Endodermal cell (in vitro differentiated cells): ENCODE results near the gene NFAT5. TPM values are rescaled to one million over a fixed set of nuclear protein-coding genes. Genes with fewer than 3 reads are reported as not detected.

ENCODE experiments used
- DNase-seq: peaks from one replicate; pipeline ENCODE4 v3.0.0-alpha.2; 2017
- H3K27ac ChIP-seq: 2 replicates; pipeline ENCODE4 v1.5.1; 2013; ENCODE audit warnings: mild to moderate bottlenecking, low read depth, low read length, moderate library complexity
- H3K27me3 ChIP-seq: 2 replicates; pipeline ENCODE4 v1.6.1; 2013; ENCODE audit warnings: mild to moderate bottlenecking, low read length, moderate library complexity; ENCODE audit not compliant: insufficient read depth, control insufficient read depth, poor library complexity, severe bottlenecking
- H3K36me3 ChIP-seq: 2 replicates; pipeline ENCODE4 v1.7.0; 2013; ENCODE audit warnings: mild to moderate bottlenecking, low read length, moderate library complexity; ENCODE audit not compliant: control insufficient read depth, insufficient read depth
- H3K4me1 ChIP-seq: one replicate; pipeline ENCODE4 v1.7.0; 2013; ENCODE audit warnings: low read length; ENCODE audit not compliant: control insufficient read depth, insufficient read depth
- H3K4me3 ChIP-seq: 2 replicates; pipeline ENCODE4 v1.5.1; 2013; ENCODE audit warnings: mild to moderate bottlenecking, low read length, moderate library complexity
- H3K9ac ChIP-seq: 2 replicates; pipeline ENCODE4 v1.6.1; 2013; ENCODE audit warnings: mild to moderate bottlenecking, low read length, moderate library complexity; ENCODE audit not compliant: poor library complexity, severe bottlenecking; ENCODE audit errors: extremely low read depth
- H3K9me3 ChIP-seq: 2 replicates; pipeline ENCODE4 v1.6.1; 2013; ENCODE audit warnings: mild to moderate bottlenecking, low read length, moderate library complexity; ENCODE audit not compliant: control insufficient read depth
- H3K27ac Mint-ChIP-seq: 2 replicates; pipeline ENCODE4 v1.8.0; 2020; ENCODE audit warnings: mixed read lengths
- H3K27me3 Mint-ChIP-seq: 2 replicates; pipeline ENCODE4 v1.8.0; 2021; ENCODE audit warnings: mild to moderate bottlenecking, mixed read lengths; ENCODE audit not compliant: insufficient read depth
- H3K36me3 Mint-ChIP-seq: 2 replicates; pipeline ENCODE4 v1.8.0; 2020; ENCODE audit warnings: low read depth, mixed read lengths
- H3K4me1 Mint-ChIP-seq: 2 replicates; pipeline ENCODE4 v1.8.0; 2020; ENCODE audit warnings: mixed read lengths
- H3K4me3 Mint-ChIP-seq: 2 replicates; pipeline ENCODE4 v1.8.0; 2020; ENCODE audit warnings: mild to moderate bottlenecking, moderate library complexity, mixed read lengths
- H3K9me3 Mint-ChIP-seq: 2 replicates; pipeline ENCODE4 v1.8.0; 2020; ENCODE audit warnings: mild to moderate bottlenecking, mixed read lengths
- CTCF ChIP-seq: fragments of 200-600 bp; sonication (generic); conservative IDR thresholded peaks from 2 replicates; pipeline ENCODE4 v1.5.0; 2021; ENCODE audit warnings: antibody characterized with exemption, mild to moderate bottlenecking
- WGBS, 2 experiments: methylation state at CpG; one replicate each; pipeline versions ENCODE4 v1.1.5 to v1.1.7; 2013; ENCODE audit warnings: missing lambda C conversion rate in 2 of 2, mixed read lengths in 1 of 2; ENCODE audit not compliant: insufficient coverage in 1 of 2, insufficient read length in 1 of 2; 5-methylcytosine and 5-hydroxymethylcytosine counted together
- total RNA-seq, 2 donors: library from RNA; stranded (reverse); fragmentation: NEBNext Ultra II Directional in 1 of 2; extraction: Animal tissue kit (Norgen Biotek cat#: 25700) in 1 of 2; gene quantifications; 2 replicates in 1 of 2; 3 replicates in 1 of 2; pipeline ENCODE4 v1.2.1, GENCODE V29; 2021

NFAT5 gene
- total RNA-seq, 2 donors from 2014 or later: 38.8 to 40.3 TPM

GRCh38 chr16:69619514-69619913, 53.7 kb downstream of the NFAT5 start:
- no peak for TF ChIP-seq CTCF
- no peak overlapping the region for H3K27ac Mint-ChIP-seq
- Histone ChIP-seq H3K4me3 (no peak overlapping the region), H3K36me3 (peaks cover 10% of the 10 kb centered on the region), H3K27ac (no peak overlapping the region), H3K4me1 (no peaks in the 10 kb centered on the region), H3K9me3 (no peaks in the 10 kb centered on the region), H3K27me3 (no peaks in the 10 kb centered on the region), H3K9ac (no peak overlapping the region)
- no peak overlapping the region for H3K4me3 Mint-ChIP-seq
- H3K4me1 Mint-ChIP-seq: peaks cover 9% of the 10 kb centered on the region
- H3K9me3 Mint-ChIP-seq: no peaks in the 10 kb centered on the region
- DNase-seq: no peak
- peaks cover 15% of the 10 kb centered on the region for H3K36me3 Mint-ChIP-seq
- H3K27me3 Mint-ChIP-seq: no peaks in the 10 kb centered on the region

- Histone ChIP-seq H3K4me1 (no peaks in the 10 kb centered on the region), H3K9me3 (no peaks in the 10 kb centered on the region), H3K27ac (no peak overlapping the region), H3K36me3 (peaks cover 7% of the 10 kb centered on the region), H3K27me3 (no peaks in the 10 kb centered on the region), H3K9ac (no peak overlapping the region), H3K4me3 (no peak overlapping the region)
- no peaks in the 10 kb centered on the region for H3K27me3 Mint-ChIP-seq
- WGBS, 2 experiments: 83% methylated on average over 1 of the region's 1 CpG; no CpG with 5 or more reads in 1 of the 2 experiments
- no peaks in the 10 kb centered on the region for H3K9me3 Mint-ChIP-seq
- no peak for TF ChIP-seq CTCF
- H3K36me3 Mint-ChIP-seq: peaks cover 13% of the 10 kb centered on the region
- no peak overlapping the region for H3K4me3 Mint-ChIP-seq
- DNase-seq: no peak
- no peak overlapping the region for H3K27ac Mint-ChIP-seq
- H3K4me1 Mint-ChIP-seq: peaks cover 8% of the 10 kb centered on the region
These were observed 54.8 kb downstream of the NFAT5 start for GRCh38 chr16:69620573-69620972.

GRCh38 chr16:69621225-69621624, 55.5 kb downstream of the NFAT5 start:
- peaks cover 9% of the 10 kb centered on the region for H3K36me3 ChIP-seq
- no peak overlapping the region for H3K9ac ChIP-seq
- no peak for TF ChIP-seq CTCF
- Mint-ChIP-seq H3K27me3 (no peaks in the 10 kb centered on the region), H3K27ac (no peak overlapping the region), H3K4me3 (no peak overlapping the region), H3K36me3 (peaks cover 16% of the 10 kb centered on the region), H3K9me3 (no peaks in the 10 kb centered on the region), H3K4me1 (peaks cover 6% of the 10 kb centered on the region)
- no peak for DNase-seq
- no peaks in the 10 kb centered on the region for H3K27me3 ChIP-seq
- WGBS, 2 experiments: 100% methylated on average over 1 of the region's 1 CpG; no CpG with 5 or more reads in 1 of the 2 experiments
- H3K27ac ChIP-seq: no peak overlapping the region
- no peak overlapping the region for H3K4me3 ChIP-seq
- H3K4me1 ChIP-seq: no peaks in the 10 kb centered on the region
- no peaks in the 10 kb centered on the region for H3K9me3 ChIP-seq
